22Rv1 (cell line): ENCODE results near the gene JAG2.

Experiments used
- CTCF ChIP-seq: fragments of 450-650 bp; IDR thresholded peaks from 2 replicates; pipeline ENCODE4 v1.5.1; 2017; ENCODE audit warnings: mild to moderate bottlenecking
- ZFX ChIP-seq: fragments of 450-650 bp; IDR thresholded peaks from 2 replicates; pipeline ENCODE4 v1.6.1; 2017; ENCODE audit warnings: antibody characterized with exemption, borderline replicate concordance

GRCh38 chr14:105102893-105103292 is 65.7 kb downstream of the JAG2 start:
- TF ChIP-seq CTCF (no peak), ZFX (no peak)
